Endothelial cell (in vitro differentiated cells): Measurements from ENCODE around the gene IQSEC1. TPM values are rescaled to one million over a fixed set of nuclear protein-coding genes. Genes with fewer than 3 reads are reported as not detected.

Source experiments
- DNase-seq: peaks from one replicate; pipeline ENCODE4 v3.0.0; 2021; ENCODE audit warnings: low spot score
- H3K27ac Mint-ChIP-seq: one replicate; pipeline ENCODE4 v1.8.0; 2021; ENCODE audit warnings: mixed read lengths, inconsistent platforms; ENCODE audit not compliant: unreplicated experiment
- H3K27me3 Mint-ChIP-seq: one replicate; pipeline ENCODE4 v1.8.0; 2021; ENCODE audit warnings: mild to moderate bottlenecking, moderate library complexity, mixed read lengths, inconsistent platforms; ENCODE audit not compliant: unreplicated experiment
- H3K36me3 Mint-ChIP-seq: one replicate; pipeline ENCODE4 v1.8.0; 2021; ENCODE audit warnings: mild to moderate bottlenecking, low read depth, mixed read lengths, inconsistent platforms; ENCODE audit not compliant: unreplicated experiment
- H3K4me1 Mint-ChIP-seq: one replicate; pipeline ENCODE4 v1.8.0; 2021; ENCODE audit warnings: mild to moderate bottlenecking, mixed read lengths, inconsistent platforms; ENCODE audit not compliant: unreplicated experiment
- H3K4me3 Mint-ChIP-seq: one replicate; pipeline ENCODE4 v1.8.0; 2021; ENCODE audit warnings: mild to moderate bottlenecking, mixed read lengths, inconsistent platforms; ENCODE audit not compliant: unreplicated experiment
- H3K9me3 Mint-ChIP-seq: one replicate; pipeline ENCODE4 v1.8.0; 2021; ENCODE audit warnings: mixed read lengths, inconsistent platforms; ENCODE audit not compliant: unreplicated experiment
- total RNA-seq: library from RNA; stranded (reverse); fragmentation: NEBNext Ultra II Directional; extraction: Animal tissue kit (Norgen Biotek cat#: 25700); gene quantifications from one replicate; pipeline ENCODE4 v1.2.1, GENCODE V29; 2021; ENCODE audit not compliant: unreplicated experiment
- TF ChIP-seq, protein P1 (sequence below): fragments of 200-600 bp; sonication (generic); IDR thresholded peaks from one replicate; pipeline ENCODE4 v1.5.0; 2021; ENCODE audit warnings: antibody characterized with exemption; ENCODE audit not compliant: unreplicated experiment

Gene IQSEC1
- total RNA-seq, 1 donor from 2014 or later, result 75.3 TPM

DNA sequence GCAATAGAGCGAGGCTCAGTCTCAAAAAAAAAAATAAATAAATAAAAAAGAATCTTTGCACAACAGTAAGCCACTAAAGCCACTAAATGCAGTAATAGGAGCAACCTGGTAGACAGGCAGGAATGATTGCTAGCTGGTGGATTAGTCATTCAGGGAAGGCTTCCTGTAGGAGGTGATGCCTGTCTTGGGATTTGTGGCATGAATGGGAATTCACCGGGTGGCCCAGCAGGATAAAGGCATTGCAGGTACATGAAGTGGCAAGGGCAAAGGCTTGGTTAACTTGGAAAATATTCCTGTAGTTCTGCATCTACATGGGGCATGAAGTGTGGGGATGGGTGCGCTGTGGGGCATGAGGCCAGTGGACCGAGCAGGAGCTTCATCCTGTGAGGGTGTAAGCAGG lies 94.5 kb downstream of the IQSEC1 start:
- Mint-ChIP-seq H3K36me3 (peaks cover 3% of the 10 kb centered on the region), H3K4me3 (no peak overlapping the region), H3K27ac (no peak overlapping the region), H3K9me3 (no peaks in the 10 kb centered on the region), H3K27me3 (peaks cover 6% of the 10 kb centered on the region), H3K4me1 (peaks cover 27% of the 10 kb centered on the region)
- DNase-seq, result no peak
- TF ChIP-seq, protein P1, sequence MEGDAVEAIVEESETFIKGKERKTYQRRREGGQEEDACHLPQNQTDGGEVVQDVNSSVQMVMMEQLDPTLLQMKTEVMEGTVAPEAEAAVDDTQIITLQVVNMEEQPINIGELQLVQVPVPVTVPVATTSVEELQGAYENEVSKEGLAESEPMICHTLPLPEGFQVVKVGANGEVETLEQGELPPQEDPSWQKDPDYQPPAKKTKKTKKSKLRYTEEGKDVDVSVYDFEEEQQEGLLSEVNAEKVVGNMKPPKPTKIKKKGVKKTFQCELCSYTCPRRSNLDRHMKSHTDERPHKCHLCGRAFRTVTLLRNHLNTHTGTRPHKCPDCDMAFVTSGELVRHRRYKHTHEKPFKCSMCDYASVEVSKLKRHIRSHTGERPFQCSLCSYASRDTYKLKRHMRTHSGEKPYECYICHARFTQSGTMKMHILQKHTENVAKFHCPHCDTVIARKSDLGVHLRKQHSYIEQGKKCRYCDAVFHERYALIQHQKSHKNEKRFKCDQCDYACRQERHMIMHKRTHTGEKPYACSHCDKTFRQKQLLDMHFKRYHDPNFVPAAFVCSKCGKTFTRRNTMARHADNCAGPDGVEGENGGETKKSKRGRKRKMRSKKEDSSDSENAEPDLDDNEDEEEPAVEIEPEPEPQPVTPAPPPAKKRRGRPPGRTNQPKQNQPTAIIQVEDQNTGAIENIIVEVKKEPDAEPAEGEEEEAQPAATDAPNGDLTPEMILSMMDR, result no peak

DNA sequence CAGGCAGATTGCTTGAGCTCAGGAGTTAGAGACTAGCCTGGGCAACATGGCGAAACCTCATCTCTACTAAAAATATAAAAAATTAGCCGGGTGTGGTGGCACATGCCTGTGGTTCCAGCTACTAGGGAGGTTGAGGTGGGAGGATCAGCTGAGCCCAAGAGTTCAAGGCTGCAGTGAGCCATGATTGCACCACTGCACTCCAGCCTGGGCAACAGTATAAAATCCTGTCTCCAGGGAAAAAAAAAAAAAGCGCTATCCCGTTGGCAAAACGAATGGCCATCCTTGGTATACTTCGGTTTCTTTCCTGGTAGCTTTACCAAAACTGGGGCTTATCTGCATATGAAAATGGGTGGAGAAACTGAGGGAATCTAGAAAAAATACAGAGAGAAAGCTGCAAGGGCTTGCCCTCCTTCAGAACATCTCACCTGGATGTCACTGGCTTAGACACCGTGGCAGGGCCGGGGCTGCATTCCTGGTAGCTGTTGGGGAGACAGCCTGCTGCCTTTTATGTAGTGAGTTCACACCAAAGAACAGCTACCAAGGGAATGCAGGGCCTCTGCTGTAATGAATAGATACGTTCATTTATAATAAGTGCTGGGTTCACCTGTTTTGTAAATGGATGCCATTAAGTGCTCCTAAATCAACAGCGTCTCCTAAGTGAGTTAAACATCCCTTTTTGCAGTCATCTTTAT lies 96.0 kb downstream of the IQSEC1 start:
- Mint-ChIP-seq H3K4me1 (peaks cover 22% of the 10 kb centered on the region), H3K27me3 (peaks cover 5% of the 10 kb centered on the region), H3K27ac (no peak overlapping the region), H3K36me3 (peaks cover 3% of the 10 kb centered on the region), H3K4me3 (no peak overlapping the region), H3K9me3 (no peaks in the 10 kb centered on the region)
- DNase-seq, result no peak
- TF ChIP-seq, protein P1, result no peak

DNA sequence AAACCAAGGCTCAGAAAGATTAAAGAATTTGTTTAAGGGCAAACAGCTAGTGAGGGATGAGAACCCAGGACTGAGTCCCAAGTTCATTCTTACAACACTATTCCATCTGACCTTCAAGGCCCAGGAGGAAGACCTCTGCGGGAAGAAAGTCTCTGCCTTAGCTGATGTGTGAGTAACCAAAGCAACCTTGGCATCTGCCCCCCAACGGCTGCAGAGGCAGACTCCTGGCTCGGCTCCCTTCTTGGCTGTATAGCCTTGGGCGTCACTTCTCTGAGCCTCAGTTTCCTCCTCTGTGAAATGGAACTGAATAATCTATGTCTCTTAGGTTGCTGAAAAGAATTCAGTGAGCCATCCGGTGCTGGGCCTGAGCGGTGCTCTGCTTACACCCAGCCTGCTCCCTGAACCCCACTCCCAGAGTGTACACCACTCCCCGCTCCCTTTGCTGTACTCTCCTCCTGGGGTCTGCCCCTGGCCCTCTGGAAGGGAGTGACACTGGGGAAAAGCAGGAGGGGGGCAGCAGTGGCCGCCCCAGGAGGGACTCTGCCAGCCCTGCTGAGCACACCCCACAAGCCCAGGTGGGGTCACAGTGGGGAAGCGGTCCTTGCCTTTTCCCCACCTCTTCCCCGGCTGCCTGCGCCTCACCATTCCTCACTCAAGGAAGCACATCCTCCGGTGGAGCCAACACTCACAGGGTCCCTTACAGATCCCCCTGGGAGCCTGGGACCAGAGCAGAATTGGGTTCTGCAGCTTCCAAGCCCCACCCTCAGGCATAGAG lies 97.3 kb downstream of the IQSEC1 start:
- H3K27ac Mint-ChIP-seq, result no peak overlapping the region
- peaks cover 3% of the 10 kb centered on the region for H3K36me3 Mint-ChIP-seq
- peaks cover 5% of the 10 kb centered on the region for H3K27me3 Mint-ChIP-seq
- H3K9me3 Mint-ChIP-seq, result no peaks in the 10 kb centered on the region
- no peak overlapping the region for H3K4me3 Mint-ChIP-seq
- TF ChIP-seq, protein P1, result no peak
- H3K4me1 Mint-ChIP-seq, result peaks cover 17% of the 10 kb centered on the region
- DNase-seq, result no peak

DNA sequence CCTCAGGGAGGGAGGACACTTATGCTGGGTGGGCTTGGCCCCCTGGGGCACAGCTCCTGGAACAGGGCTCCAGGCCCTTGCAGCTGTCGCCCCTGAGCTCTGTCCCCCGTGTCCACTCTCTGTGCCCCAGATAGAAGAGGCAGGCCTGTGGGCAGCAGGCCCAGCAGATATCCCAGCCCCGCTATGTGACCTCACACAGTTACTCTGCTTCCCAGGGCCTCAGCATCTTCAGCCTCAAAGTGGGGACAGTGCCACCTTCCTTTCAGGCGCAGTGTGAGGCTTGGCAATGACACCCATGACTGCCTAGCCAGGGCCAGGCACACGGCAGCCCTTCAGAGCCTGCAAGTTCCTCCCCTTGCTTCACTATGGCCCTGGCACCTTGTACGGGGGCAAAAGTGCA lies 98.4 kb downstream of the IQSEC1 start:
- Mint-ChIP-seq H3K27ac (no peak overlapping the region), H3K36me3 (peaks cover 3% of the 10 kb centered on the region), H3K27me3 (peaks cover 5% of the 10 kb centered on the region), H3K4me1 (peaks cover 13% of the 10 kb centered on the region), H3K4me3 (no peak overlapping the region), H3K9me3 (no peaks in the 10 kb centered on the region)
- DNase-seq, result no peak
- TF ChIP-seq, protein P1, result no peak

DNA sequence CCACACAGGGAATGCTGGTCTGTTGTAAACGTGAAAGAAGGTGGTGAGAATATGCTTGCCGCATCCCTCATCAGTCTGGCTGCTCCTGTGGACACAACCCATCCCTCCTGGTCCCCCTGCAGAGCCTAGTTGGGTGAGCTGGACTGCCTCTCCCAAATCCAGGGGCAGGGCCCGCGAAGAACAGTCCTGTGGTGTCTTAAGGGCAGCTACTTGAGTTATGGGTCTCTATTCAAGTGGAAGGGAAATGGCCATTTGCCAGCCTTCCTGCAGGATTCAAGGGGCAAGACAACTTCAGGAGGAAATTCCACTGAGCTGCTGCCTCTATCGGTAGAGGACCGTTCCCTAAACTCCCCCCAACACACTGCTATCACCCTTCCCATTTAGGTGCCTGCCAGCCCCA lies 98.9 kb downstream of the IQSEC1 start:
- H3K9me3 Mint-ChIP-seq, result no peaks in the 10 kb centered on the region
- TF ChIP-seq, protein P1, result no peak
- no peak overlapping the region for H3K4me3 Mint-ChIP-seq
- peaks cover 10% of the 10 kb centered on the region for H3K4me1 Mint-ChIP-seq
- H3K27ac Mint-ChIP-seq, result no peak overlapping the region
- no peak for DNase-seq
- H3K27me3 Mint-ChIP-seq, result peaks cover 5% of the 10 kb centered on the region
- H3K36me3 Mint-ChIP-seq, result peaks cover 3% of the 10 kb centered on the region
